HTR-8/SVneo (cell line): ENCODE results near the gene TAAR2.
"Not testable (repeated sequence)": the region's sequence is repeated elsewhere in the genome, so short reads cannot be mapped to it uniquely, and the experiment has no call there.

Experiments
- DNase-seq: peaks from one replicate; pipeline ENCODE4 v3.0.0; 2011; ENCODE audit warnings: low spot score, mixed read lengths; ENCODE audit not compliant: insufficient read length
- FAIRE-seq: peaks from 2 replicates; lab custom pipeline; 2011; peaks lifted over from hg19 to GRCh38; lab: Jason Lieb, UNC

Gene TAAR2

GRCh38 chr6:132616677-132617076 is 7.4 kb downstream of the TAAR2 start:
- FAIRE-seq (no peak), DNase-seq (no peak)

- FAIRE-seq (no peak), DNase-seq (no peak)
Observed at GRCh38 chr6:132614554-132614953, 9.5 kb downstream of the TAAR2 start.

GRCh38 chr6:132612449-132613108 is 11.5 kb downstream of the TAAR2 start:
- no peak for FAIRE-seq
- no peak for DNase-seq

- DNase-seq (no peak), FAIRE-seq (no peak)
Observed at GRCh38 chr6:132611616-132612015, 12.5 kb downstream of the TAAR2 start.

GRCh38 chr6:132607544-132608233 is 16.4 kb downstream of the TAAR2 start:
- DNase-seq, result no peak

GRCh38 chr6:132604635-132605152 is 19.4 kb downstream of the TAAR2 start:
- FAIRE-seq (no peak), DNase-seq (no peak)

More at GRCh38 chr6:132607544-132608233, 16.4 kb downstream of the TAAR2 start:
- no peak for FAIRE-seq

- not testable (repeated sequence) for DNase-seq, FAIRE-seq
Observed at GRCh38 chr6:132600900-132601299, 23.2 kb downstream of the TAAR2 start.

- no peak for DNase-seq
- FAIRE-seq, result no peak
Observed at GRCh38 chr6:132598473-132598872, 25.6 kb downstream of the TAAR2 start.

GRCh38 chr6:132596201-132596600 is 27.9 kb downstream of the TAAR2 start:
- DNase-seq (no peak), FAIRE-seq (no peak)

GRCh38 chr6:132592855-132593254 is 31.2 kb downstream of the TAAR2 start:
- no peak for FAIRE-seq
- no peak for DNase-seq

GRCh38 chr6:132590362-132590761 is 33.7 kb downstream of the TAAR2 start:
- no peak for FAIRE-seq
- no peak for DNase-seq

GRCh38 chr6:132589454-132589853 is 34.6 kb downstream of the TAAR2 start, which contains the start of gene TAAR5:
Gene TAAR5 (minus strand): TSS chr6:132589741. CDS start chr6:132589686, 55 bp downstream.
- FAIRE-seq (no peak), DNase-seq (no peak)

- FAIRE-seq, result no peak
- no peak for DNase-seq
Observed at GRCh38 chr6:132587424-132587823, 36.7 kb downstream of the TAAR2 start.

- no peak for FAIRE-seq
- DNase-seq, result no peak
Observed at GRCh38 chr6:132584698-132585097, 39.4 kb downstream of the TAAR2 start.

GRCh38 chr6:132571774-132572173 is 52.3 kb downstream of the TAAR2 start:
- no peak for DNase-seq
- FAIRE-seq, result no peak

- FAIRE-seq (no peak), DNase-seq (no peak)
Observed at GRCh38 chr6:132570221-132570777, 53.8 kb downstream of the TAAR2 start, which contains the start of gene TAAR6. Gene TAAR6 (plus strand): TSS chr6:132570322. CDS start chr6:132570322, 0 bp downstream.

- DNase-seq (no peak), FAIRE-seq (no peak)
Observed at GRCh38 chr6:132569170-132569569, 54.9 kb downstream of the TAAR2 start.

- no peak for FAIRE-seq
- DNase-seq, result no peak
Observed at GRCh38 chr6:132568611-132569010, 55.5 kb downstream of the TAAR2 start.

GRCh38 chr6:132567566-132567965 is 56.5 kb downstream of the TAAR2 start:
- DNase-seq, result no peak

More at GRCh38 chr6:132567566-132567965, 56.5 kb downstream of the TAAR2 start:
- FAIRE-seq, result no peak
